HG03558 (cell line): Measurements from ENCODE around the gene HTR7.
A peak's percentile ranks its signal among the peaks of the same experiment; 100 is the strongest.
"Not testable (repeated sequence)": the region's sequence is repeated elsewhere in the genome, so short reads cannot be mapped to it uniquely, and the experiment has no call there.

Experiments
- ATAC-seq: cut with Tn5 transposase; IDR thresholded peaks from one replicate; pipeline ENCODE4 v1.9.1; 2021; ENCODE audit warnings: moderate number of reproducible peaks; ENCODE audit not compliant: unreplicated experiment; ENCODE audit errors: extremely low read depth

Gene HTR7

DNA sequence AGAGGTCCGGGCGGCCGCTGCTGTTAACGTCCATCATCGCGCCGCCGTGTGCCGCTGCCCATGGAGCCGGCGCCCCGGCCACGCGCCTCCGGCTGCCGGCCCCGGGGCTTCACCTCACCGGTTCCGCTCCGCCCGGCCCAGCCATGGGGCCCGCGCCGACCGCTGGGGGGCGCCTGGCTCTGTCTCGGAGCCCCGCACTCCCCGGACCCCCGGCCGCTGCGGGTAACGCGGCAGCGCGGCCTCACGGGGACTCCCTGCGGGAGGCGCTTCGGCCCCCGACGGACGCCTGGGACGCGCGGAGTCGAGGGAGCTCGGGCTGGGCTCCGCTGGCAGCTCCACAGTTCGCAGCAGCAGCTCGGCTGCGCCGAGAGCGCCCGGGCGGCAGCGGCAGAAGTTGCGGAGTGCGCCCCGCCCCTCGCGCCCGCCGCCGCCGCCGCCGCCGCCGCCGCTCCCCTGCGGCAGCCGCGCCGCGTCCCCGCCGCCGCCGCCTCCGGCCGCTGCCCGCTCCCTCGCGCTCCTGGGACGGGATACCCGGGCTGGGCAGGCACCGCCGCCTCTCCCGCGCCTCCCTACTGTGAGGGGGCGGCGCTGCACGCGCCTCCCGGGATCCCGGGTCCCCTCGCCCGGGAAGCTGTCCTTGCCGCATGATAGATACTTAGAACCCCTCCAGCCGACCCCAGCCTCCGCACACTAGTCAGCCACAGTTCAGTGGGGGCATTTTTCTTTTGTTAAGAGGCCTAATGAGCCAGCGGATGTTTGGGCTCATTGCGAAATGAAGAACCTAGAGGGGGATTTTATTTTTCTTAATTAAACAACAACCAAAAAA, at the start of gene HTR7:
Gene HTR7 (minus strand): TSS at position 405 of the 826 bp plus-strand sequence. CDS start 368 bp downstream, at position 37.
- ATAC-seq = peak; percentile 34

DNA sequence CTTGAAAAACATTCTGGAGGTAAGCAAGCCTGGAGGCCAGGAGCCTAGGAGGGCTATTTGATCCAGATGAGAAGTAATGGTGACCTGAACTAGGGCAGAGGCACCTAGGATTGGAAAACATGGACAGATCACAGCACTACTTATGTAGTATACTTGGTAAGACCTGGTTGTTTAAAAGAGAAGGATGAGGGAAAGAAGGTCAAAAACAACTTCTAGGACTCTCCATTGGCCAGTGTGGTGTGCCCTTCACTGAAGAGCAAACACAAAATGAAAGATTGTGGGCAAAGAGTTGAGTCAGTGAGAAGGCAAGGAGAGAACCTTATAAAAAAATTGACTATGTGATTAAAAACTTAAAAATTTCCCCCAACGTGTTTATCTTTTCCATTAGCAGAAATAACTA, 48.8 kb upstream of the HTR7 start:
- ATAC-seq = no peak

DNA sequence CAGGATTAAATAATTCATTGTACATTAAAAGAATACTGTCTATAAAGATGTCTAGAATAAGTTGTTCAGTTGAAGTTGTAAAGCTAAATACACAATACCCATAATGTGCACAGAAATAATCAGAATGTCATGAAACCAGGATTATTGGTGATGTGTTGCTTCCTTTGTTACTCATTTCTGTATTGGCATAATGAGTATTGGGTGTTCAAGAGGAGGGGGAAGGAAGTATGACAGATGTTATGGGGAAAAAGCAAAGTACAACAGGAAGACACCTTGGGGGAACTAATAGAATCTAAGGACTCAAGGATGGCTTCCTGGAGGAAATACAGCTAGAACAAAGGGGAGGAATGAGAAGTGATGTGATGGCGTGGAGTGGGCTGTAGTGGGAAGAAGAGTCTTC, 48.1 kb upstream of the HTR7 start:
- no peak for ATAC-seq

DNA sequence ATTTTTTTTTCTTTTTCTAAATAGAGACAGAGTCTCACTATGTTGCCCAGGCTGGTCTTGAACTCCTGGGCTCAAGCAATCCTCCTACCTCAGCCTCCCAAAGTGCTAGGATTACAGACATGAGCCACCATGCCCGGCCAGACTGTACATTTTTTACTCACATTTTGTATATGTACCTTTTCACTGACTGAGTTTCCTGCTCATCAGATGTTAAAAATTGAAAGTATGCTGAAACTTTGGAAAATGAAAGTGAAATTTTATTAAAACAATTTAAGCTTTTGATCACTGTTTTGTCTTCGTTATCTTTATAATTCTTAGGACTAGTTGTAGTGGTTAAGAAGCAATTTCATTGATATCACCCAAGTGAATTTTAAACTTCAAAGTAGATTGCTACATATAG, 39.1 kb upstream of the HTR7 start:
- not testable (repeated sequence) for ATAC-seq

DNA sequence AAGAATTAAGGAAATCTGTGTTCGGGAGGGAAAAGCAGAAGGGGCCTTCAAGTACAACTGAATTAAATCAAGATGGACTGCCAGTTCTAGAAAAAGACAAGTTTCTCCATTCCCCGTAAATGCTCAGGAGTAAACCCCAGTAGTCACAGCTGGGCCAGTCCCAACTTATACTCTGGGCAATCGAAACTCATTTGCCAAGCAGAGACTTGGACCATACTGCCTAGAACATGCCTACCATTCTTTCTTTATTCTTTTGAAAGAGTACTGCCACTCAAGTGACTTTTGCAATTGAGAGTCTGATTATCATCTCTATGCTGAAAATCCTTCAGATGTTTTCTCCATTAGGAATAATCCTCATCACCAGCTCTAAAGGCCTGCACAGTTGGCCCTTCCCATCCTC, 35.4 kb upstream of the HTR7 start:
- no peak for ATAC-seq

DNA sequence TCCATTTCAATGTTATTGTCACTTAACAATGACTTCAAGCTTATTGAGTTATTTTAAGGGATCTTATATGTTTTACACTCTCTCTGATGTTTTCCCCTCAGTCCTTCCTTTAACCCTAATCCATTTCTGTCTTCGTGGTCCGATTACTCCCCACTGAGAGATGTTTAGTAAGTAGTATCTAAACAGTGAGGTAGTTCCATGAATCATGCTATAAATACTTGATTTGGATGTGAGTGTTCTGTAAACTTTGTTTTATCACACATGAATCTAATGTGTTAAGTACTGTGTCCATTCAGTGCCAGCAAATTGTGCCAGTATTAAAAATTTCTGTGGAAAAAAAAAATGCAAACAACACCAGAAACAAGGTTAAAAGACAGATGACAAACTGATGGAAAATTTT, 32.5 kb upstream of the HTR7 start:
- no peak for ATAC-seq

DNA sequence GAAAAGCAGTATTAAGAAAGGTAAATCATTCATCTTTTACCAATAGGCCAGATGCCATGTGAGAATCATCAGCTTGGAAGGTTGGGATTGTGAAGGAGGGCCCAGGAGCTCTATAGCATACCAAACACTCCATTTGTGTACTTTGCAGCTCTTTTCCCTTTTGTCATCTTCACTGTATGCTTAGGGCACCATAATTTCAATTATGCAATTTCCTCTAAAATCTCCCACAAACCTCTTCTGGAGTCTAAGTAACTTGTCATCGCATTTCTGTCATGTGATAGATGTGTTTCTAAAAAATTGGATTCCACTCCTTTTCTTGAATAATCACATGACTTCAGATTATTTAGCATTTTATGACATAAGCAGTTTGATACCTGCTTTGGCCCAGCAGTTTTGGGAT, 31.8 kb upstream of the HTR7 start:
- no peak for ATAC-seq

DNA sequence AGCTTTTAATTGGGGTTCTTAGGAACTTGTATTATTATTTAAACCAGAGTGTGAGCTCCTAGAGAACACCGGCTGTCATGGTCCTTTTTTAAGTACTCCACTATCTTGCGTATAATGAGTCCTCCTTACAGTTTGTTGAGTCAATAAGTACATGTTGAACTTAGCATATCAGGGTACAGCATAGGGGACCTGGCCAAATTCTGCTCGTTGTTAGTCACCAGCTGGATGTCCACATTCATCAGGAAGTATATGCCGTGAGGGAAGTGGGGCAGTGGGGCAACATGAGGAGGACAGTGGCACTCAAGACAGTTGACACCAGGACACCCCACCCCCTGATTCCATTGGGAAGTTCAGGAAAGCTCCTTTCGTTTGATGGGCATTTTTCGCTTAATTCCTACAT, 30.5 kb upstream of the HTR7 start:
- ATAC-seq = no peak

- no peak for ATAC-seq
Observed at GRCh38 chr10:90887555-90887954, 29.7 kb upstream of the HTR7 start.

DNA sequence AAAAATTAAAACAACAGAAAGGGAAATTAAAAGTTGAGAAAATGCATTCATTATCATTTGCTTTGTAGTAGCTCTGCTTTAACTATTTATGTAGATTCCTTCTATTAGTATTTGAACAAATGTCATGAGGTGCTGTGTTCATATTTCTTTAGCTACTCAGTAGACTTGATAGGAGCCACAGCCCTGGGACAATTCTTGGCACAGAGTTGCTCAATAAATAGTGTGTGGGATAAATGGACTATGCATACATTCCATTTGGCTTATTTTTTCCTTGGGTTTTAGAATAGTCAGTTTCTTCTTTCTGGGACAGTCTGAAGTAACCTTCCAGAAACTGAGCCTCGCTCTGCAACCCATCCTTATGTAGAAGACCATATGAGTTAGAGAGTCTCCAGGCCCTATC, 27.3 kb upstream of the HTR7 start:
- no peak for ATAC-seq

DNA sequence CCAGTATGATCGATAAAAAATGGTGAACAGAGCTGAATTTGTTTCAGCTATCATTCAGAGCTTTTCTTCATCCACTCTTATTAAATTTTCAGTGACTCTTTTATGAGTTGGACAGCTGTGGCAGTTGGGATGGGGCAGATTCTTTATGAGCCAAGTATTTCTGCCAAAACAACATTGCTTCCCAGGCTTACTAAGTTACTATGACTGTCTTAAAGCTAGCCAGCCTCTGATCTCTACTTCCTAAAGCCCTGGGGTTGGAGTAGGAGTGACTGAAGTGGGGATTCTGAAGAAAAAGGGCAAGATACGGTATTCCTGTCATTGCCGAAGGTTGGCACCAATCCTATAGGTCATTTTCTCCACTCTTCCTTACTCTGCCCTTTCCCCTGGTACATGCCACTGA, 26.6 kb upstream of the HTR7 start:
- no peak for ATAC-seq

- not testable (repeated sequence) for ATAC-seq
Observed at GRCh38 chr10:90880059-90880719, 22.4 kb upstream of the HTR7 start.

DNA sequence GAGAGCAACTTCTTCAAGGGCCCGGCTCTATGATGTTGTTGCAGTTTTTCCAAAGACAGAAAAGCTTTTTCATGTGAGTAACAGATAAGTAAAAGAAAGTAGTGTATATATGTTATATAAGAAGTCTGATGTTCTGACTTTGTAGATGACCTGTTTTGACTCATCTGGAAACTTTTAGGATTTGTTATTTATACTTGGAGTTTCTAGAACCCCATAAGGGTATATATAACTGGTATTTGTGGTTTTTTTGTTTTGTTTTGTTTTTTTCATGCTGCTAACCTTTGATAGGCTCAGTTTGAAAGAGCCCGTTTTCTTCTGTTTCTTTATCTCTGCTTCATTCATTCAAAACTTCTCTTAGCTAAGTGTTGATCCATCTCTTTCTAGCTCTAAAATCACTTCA, 21.2 kb upstream of the HTR7 start:
- no peak for ATAC-seq

DNA sequence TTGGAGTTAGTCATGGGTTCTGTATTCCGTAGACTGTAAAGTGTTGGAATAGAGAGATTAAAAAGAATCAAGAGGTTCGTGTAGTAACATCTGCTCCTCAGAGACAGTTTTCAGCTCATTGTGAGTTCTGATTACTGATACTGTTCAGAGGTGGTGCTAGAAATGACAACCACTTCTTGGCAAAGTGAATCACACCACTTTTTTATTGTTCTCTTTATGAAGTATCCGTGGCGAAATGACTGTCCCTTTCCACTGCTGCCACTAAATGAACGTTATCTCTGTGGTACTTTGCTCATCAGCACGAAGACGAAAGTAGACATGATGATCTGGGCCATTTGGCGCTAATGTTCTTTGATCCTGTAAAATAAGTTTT, 14.8 kb upstream of the HTR7 start:
- ATAC-seq = no peak

DNA sequence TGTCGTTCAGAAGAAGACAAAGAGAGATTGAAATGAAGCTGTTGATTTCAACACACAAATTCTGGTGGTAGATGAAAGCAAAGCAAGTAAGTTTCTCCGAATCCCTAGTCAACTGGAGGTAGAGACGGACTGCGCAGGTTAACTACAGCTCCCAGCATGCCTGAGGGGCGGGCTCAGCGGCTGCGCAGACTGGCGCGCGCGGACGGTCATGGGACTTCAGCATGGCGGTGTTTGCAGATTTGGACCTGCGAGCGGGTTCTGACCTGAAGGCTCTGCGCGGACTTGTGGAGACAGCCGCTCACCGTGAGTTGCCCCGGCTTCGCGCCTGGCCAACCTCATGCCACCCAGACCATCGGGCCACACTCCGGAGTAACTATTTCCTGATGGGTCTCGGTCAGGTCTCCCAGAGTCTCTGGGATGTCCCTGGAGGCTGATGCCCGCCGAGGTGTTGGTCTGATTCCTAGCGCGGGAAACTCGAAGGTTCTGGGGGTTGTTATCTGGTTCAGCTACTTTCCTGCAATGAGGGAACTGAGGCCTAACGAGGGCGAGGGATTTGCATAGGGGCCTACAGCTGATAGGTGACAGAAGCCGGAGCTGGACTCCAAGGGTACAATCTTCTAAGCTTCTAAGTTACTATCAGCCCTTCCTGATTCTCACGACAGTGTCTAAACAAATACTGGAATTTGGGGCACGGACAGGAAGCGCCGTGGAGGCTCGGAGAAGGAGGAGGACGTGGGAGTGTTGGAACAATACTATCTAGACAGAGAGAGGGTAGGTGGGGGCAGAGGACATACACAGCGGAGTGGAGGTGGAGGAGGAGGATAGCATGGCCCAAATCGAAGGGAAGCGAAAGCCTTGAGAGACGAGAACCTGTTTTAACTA, 14.2 kb upstream of the HTR7 start, which contains the start of gene RPP30:
Gene RPP30 (plus strand): TSS at position 209 of the 882 bp plus-strand sequence. CDS start 13 bp downstream, at position 222.
- ATAC-seq = peak; percentile 92

- ATAC-seq = peak; percentile 30
Observed at GRCh38 chr10:90871279-90871765, 13.5 kb upstream of the HTR7 start.

DNA sequence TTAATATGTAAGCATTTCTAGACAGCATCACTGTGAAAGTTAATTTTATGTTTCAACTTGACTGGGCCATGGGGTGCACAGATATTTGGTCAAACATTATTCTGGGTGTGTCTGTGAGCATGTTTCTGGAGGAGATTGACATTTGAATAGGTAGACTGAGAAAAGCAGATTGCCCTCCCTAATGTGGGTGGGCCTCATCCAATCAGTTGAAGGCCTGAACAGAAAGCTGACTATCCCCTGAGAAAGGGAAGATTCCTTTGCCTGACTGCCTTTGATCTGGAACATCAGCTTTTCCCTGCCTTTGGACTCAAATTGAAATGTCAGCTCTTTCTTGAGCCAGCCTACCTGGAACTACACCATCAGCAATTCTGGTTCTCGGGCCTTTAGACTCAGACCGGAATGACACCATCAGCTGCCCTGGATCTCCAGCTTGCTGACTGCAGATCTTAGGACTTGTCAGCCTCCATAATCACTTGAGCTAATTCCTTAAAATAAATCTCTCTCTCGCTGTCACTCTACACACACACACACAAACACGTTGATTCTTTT, 8.3 kb upstream of the HTR7 start:
- ATAC-seq = no peak

- ATAC-seq = no peak
Observed at GRCh38 chr10:90865401-90865800, 7.6 kb upstream of the HTR7 start.

DNA sequence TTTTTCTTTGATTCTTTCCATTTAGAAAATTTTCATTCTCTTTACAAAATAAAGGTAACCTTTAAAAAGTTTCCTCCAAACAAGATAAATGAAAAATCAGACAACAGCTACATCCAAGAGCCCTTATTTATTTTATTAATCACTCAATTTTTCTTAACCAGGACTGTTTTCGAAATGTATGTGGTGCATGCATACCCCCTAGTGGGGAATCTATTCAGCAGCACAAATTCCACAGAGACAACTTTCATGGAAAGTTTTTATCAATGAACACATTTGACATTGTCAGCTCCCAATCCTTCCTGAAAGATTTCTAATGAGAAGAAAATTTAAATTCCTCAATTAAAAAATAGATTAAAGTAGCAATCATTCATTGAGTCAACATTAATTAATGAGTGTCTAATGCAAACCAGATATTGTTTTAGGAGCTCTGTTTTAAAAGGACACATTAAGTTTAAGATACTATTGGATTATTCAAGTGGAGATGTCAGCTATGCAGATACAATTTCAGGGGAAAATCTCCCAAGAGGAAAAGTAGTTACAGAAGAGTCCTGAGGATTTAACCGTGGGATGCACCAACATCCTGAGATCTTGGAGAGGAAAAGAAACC, 5.2 kb upstream of the HTR7 start:
- ATAC-seq = no peak

DNA sequence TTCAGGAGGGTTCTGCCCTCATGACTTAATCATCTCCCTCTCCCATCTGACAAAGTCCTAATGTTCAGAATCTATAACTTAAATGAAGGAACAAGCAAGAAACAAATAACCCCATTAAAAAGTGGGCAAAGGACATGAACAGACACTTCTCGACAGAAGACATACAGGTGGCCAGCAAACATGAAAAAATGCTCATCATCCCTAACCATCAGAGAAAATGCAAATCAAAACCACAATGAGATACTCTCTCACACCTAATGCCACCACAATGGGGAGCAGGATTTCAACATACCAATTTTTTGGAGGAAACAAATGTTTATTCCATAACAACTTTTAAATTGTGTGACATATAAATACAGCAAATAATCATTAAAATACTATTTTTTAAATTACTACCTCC, 3.0 kb upstream of the HTR7 start:
- ATAC-seq = no peak
